GM18526 (cell line): ENCODE measurements around the gene SPIRE2.

Experiments
- POLR2A ChIP-seq: IDR thresholded peaks from 3 replicates; pipeline ENCODE4 v1.6.1; 2011; ENCODE audit not compliant: insufficient read length; ENCODE audit errors: extremely low read depth

The SPIRE2 gene

GRCh38 chr16:89911375-89911774 lies 83.1 kb downstream of the SPIRE2 start:
- TF ChIP-seq POLR2A, result no peak

- no peak for TF ChIP-seq POLR2A
Observed at GRCh38 chr16:89912143-89912542, 83.9 kb downstream of the SPIRE2 start.

- no peak for TF ChIP-seq POLR2A
Observed at GRCh38 chr16:89912627-89913026, 84.4 kb downstream of the SPIRE2 start.

GRCh38 chr16:89913408-89914387 lies 85.4 kb downstream of the SPIRE2 start:
- TF ChIP-seq POLR2A, result no peak

GRCh38 chr16:89915303-89916232 lies 87.3 kb downstream of the SPIRE2 start:
- no peak for TF ChIP-seq POLR2A

GRCh38 chr16:89917773-89918452 lies 89.6 kb downstream of the SPIRE2 start:
- TF ChIP-seq POLR2A, result peak; percentile 26

GRCh38 chr16:89918453-89919347 lies 90.4 kb downstream of the SPIRE2 start, which contains the start of gene MC1R:
Gene MC1R, plus strand, starts transcription at chr16:89918862. Its CDS starts 397 bp downstream, at chr16:89919259.
- TF ChIP-seq POLR2A, result no peak

- TF ChIP-seq POLR2A, result no peak
Observed at GRCh38 chr16:89919535-89920406, 91.5 kb downstream of the SPIRE2 start.

- TF ChIP-seq POLR2A, result no peak
Observed at GRCh38 chr16:89920723-89921122, 92.4 kb downstream of the SPIRE2 start.
